Ovary (tissue), 3 donors: ENCODE measurements around the gene DNAAF8.

Source experiments
- CTCF ChIP-seq, 3 donors: fragments of 450-650 bp in 2 of 3; fragments of 200-600 bp in 1 of 3; IDR thresholded peaks; one replicate each; pipeline versions ENCODE4 v1.5.1 to v1.8.0; 2016 to 2022; ENCODE audit warnings: antibody characterized with exemption in 3 of 3, mild to moderate bottlenecking in 1 of 3
- POLR2A ChIP-seq: fragments of 450-650 bp; IDR thresholded peaks from one replicate; pipeline ENCODE4 v1.6.1; 2017; ENCODE audit warnings: antibody characterized with exemption, mild to moderate bottlenecking, moderate library complexity
- donor health status: DM: no; HTN: no; CAD: no.

DNA sequence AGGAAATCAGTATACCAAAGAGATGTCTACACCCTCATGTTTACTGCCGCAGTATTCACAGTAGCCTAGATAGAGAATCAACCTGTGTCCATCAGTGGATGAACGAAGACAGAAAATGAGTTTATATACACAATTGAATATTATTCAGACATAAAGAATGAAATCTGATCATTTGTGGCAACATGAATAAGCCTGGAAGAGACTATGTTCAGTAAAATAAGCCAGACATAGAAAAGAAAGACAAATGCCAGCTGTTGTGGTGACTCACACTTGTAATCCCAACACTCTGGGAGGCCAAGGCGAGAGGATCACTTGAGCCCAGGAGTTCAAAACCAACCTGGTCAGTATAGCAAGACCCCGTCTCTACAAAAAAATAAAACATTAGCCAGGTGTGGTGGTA is 24.9 kb upstream of the DNAAF8 start:
- no peak for TF ChIP-seq CTCF (IDR thresholded peaks at IDR 0.05)
- no peak for TF ChIP-seq POLR2A
